C4-2B (cell line): Measurements from ENCODE around the gene CCNE1.

Experiments
- ZFX ChIP-seq: fragments of 450-650 bp; IDR thresholded peaks from 2 replicates; pipeline ENCODE4 v1.6.1; 2017
- TF ChIP-seq, protein P1 (sequence below): fragments of 450-650 bp; conservative IDR thresholded peaks from 2 replicates; pipeline ENCODE4 v1.5.1; 2017; ENCODE audit warnings: mild to moderate bottlenecking

DNA sequence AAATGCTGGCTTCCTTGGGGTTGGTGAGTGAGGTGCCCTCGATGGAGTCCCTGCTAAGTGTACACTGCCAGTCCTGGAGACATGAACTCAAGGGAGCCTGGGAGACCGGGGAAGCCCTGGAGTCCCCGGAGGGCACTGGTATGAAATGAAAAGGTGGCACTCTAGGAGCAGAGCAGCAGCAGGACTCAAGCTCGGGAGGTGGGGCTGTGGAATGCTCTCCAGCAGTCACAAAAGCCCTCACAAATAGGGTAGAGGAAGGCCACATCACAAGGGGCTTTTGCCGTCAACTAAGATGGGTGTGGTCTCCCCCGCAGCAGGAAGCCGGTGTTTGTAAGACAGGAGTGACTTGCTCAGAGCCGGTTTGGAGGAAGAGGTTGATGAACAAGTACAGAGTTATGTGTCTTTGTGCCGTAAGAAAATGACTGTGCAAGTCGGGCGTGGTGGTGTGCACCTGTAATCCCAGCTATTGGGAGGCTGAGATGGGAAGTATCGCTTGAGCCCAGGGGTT is 19.3 kb downstream of the CCNE1 start:
- TF ChIP-seq, protein P1, sequence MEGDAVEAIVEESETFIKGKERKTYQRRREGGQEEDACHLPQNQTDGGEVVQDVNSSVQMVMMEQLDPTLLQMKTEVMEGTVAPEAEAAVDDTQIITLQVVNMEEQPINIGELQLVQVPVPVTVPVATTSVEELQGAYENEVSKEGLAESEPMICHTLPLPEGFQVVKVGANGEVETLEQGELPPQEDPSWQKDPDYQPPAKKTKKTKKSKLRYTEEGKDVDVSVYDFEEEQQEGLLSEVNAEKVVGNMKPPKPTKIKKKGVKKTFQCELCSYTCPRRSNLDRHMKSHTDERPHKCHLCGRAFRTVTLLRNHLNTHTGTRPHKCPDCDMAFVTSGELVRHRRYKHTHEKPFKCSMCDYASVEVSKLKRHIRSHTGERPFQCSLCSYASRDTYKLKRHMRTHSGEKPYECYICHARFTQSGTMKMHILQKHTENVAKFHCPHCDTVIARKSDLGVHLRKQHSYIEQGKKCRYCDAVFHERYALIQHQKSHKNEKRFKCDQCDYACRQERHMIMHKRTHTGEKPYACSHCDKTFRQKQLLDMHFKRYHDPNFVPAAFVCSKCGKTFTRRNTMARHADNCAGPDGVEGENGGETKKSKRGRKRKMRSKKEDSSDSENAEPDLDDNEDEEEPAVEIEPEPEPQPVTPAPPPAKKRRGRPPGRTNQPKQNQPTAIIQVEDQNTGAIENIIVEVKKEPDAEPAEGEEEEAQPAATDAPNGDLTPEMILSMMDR, result no peak
- no peak for TF ChIP-seq ZFX
